Fibroblast of lung (primary cell): ENCODE results near the gene RPRD1A.
"Not testable (repeated sequence)": the region's sequence is repeated elsewhere in the genome, so short reads cannot be mapped to it uniquely, and the experiment has no call there.

Experiments used
- EZH2 ChIP-seq: IDR thresholded peaks from 2 replicates; pipeline ENCODE4 v1.5.1; 2012; ENCODE audit warnings: low read length, control low read depth, mild to moderate bottlenecking; ENCODE audit errors: missing control alignments
- TF ChIP-seq, protein P1 (sequence below), 2 donors: IDR thresholded peaks in 1 of 2; conservative IDR thresholded peaks in 1 of 2; 1 replicate in 1 of 2; 2 replicates in 1 of 2; pipeline ENCODE4 v1.5.1; 2011 to 2012; ENCODE audit warnings: low read length in 2 of 2, control low read depth in 1 of 2, inconsistent platforms in 1 of 2, low read depth in 1 of 2, mild to moderate bottlenecking in 1 of 2

DNA sequence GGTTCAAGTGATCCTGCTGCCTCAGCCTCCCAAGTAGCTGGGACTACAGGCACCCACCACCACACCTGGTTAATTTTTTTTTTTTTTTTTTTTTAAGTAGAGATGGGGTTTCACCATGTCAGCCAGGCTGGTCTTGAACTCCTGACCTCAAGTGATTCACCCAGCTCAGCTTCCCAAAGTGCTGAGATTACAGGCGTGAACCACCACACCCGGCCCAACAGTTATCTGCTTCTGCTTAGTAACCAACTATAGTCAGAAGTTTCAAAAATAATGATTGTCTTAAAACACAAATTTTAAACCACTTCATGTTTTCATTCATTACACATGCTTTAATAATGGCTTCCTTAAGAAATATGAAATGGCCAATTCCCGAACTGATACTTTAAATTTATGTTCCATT is 43.1 kb downstream of the RPRD1A start:
- TF ChIP-seq, protein P1, sequence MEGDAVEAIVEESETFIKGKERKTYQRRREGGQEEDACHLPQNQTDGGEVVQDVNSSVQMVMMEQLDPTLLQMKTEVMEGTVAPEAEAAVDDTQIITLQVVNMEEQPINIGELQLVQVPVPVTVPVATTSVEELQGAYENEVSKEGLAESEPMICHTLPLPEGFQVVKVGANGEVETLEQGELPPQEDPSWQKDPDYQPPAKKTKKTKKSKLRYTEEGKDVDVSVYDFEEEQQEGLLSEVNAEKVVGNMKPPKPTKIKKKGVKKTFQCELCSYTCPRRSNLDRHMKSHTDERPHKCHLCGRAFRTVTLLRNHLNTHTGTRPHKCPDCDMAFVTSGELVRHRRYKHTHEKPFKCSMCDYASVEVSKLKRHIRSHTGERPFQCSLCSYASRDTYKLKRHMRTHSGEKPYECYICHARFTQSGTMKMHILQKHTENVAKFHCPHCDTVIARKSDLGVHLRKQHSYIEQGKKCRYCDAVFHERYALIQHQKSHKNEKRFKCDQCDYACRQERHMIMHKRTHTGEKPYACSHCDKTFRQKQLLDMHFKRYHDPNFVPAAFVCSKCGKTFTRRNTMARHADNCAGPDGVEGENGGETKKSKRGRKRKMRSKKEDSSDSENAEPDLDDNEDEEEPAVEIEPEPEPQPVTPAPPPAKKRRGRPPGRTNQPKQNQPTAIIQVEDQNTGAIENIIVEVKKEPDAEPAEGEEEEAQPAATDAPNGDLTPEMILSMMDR (conservative IDR thresholded peaks at IDR 0.05 in 1 of 2, IDR thresholded peaks at IDR 0.05 in 1 of 2; ENCODE audit: low read depth in 1 of 2, low read length in 2 of 2), result not testable (repeated sequence)
- TF ChIP-seq EZH2, result not testable (repeated sequence)
